ENCODE measurements around the gene TIRAP.
A peak's percentile ranks its signal among the peaks of the same experiment; 100 is the strongest.
"Not testable (repeated sequence)": the region's sequence is repeated elsewhere in the genome, so short reads cannot be mapped to it uniquely, and the experiment has no call there.

The TIRAP gene

DNA sequence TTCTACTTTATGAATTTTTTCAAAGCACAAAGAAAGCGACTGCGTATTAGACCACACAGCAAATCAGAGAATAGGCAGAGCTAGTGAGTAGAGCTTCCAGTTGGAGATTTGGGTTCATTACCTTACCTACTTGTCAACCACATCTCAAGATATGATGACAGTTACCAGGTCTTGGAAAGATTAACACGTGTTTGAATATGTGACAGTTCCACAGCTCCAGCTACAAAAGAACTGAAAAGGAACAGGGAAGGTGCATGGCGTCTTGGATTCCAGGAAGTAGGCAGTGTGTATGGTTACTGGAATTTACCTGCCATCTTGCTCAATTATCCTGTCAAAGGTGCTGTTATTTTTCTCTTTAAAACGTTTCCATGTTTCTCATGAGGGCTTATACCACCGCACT is 5.3 kb downstream of the TIRAP start:
- no peak for DNase-seq (ENCODE audit: low read depth in 2 of 2)

- no peak for DNase-seq (ENCODE audit: low read depth in 2 of 2)
These were observed 8.0 kb downstream of the TIRAP start for GRCh38 chr11:126290887-126291286.

DNA sequence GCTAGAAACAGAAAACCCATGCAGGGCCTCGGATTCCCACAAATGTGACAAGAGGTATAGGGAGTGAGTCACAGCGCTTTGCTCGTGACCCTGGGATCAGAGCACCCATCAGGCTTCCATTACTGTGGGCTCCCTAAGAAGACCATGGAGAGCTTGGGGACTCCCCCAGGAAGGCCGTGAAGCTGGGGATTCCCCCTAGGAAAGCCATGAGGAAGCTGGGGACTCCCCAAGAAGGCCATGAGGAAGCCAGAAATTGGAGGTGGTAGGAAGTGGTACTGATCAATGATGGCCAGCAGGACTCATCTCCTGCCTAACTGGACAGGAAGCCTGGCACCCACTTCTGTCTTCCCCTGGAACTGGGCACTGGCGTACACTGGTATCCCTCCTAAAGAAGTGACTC is 10.8 kb downstream of the TIRAP start:
- DNase-seq (ENCODE audit: low read depth in 2 of 2), result no peak

DNA sequence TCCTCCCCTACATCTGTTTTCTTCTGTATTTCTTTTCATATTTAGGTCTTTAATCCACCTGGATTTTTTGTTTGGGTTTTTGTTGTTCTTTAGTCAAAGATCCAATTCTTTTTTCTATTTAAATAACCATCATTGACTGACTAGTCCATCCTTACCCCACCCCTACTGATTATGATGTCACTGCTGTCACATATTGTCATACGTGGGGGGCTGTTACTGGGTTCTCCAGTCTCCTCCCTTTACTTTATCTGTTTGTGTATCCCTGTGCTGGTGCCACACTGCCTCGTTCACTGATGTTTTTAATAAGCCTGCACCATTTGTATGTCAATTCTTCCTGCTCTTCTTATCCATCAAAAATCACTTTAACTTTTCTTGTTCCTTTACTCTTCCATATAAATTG is 14.1 kb downstream of the TIRAP start:
- no peak for DNase-seq (ENCODE audit: low read depth in 2 of 2)

GRCh38 chr11:126303623-126304456 is 20.9 kb downstream of the TIRAP start, which contains the start of gene DCPS:
DCPS (plus strand) TSS chr11:126304060; CDS start chr11:126304081, 21 bp downstream.
- DNase-seq (ENCODE audit: low read depth in 2 of 2), result peak; percentile 65 to 71

DNA sequence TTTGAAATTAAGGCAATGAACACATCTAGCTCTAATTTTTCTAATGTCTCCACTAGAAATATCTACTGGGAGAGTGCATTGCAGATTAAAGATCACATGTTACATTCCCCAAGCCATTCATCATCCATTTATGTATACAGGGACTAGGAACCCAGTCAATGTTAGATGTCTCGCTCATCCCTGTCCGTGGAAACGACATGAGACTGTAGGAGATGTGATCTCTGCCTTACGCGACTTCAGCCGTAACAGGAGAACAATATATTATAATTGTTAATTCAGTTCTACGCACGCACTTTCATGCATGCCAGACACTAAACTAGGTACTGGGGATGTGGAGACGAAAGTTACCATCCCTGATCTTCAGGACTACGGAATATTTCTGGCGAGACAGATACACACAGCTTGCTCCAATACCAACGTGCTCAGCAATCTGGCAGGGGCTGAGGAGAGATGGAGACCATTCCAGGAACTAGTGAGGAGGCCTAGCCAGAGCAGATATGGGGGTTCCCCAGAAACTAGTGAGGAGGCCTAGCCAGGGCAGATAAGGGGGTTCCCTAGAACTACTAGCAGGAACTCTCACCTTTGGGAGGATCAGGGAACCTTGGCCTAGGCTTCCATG is 21.7 kb downstream of the TIRAP start:
- DNase-seq (ENCODE audit: low read depth in 2 of 2), result no peak

DNA sequence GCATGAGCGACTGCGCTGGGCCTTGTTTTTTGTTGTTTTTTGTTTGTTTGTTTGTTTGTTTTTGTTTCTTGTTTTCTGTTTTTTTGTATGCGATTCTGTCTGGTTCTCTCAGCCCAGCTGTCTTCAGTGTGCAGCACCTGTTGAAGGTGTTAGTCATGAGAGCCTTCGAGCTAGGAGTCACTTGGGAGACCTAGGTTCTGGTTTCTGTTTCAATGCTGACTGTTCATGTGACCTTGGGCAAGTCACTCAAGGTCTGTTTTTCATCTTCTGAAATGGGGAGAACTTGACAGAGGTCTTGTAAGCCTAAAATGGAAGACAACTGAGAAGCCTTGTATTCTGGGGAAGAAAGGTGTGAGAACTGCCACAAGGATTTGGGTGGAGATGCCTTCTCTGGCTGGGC is 22.8 kb downstream of the TIRAP start:
- no peak for DNase-seq (ENCODE audit: low read depth in 2 of 2)

GRCh38 chr11:126307706-126308105 is 24.8 kb downstream of the TIRAP start:
- no peak for DNase-seq (ENCODE audit: low read depth in 2 of 2)

GRCh38 chr11:126308271-126308671 is 25.4 kb downstream of the TIRAP start:
- no peak for DNase-seq (ENCODE audit: low read depth in 2 of 2)

- not testable (repeated sequence) for DNase-seq (ENCODE audit: low read depth in 2 of 2)
These were observed 25.9 kb downstream of the TIRAP start for GRCh38 chr11:126308771-126309170.

DNA sequence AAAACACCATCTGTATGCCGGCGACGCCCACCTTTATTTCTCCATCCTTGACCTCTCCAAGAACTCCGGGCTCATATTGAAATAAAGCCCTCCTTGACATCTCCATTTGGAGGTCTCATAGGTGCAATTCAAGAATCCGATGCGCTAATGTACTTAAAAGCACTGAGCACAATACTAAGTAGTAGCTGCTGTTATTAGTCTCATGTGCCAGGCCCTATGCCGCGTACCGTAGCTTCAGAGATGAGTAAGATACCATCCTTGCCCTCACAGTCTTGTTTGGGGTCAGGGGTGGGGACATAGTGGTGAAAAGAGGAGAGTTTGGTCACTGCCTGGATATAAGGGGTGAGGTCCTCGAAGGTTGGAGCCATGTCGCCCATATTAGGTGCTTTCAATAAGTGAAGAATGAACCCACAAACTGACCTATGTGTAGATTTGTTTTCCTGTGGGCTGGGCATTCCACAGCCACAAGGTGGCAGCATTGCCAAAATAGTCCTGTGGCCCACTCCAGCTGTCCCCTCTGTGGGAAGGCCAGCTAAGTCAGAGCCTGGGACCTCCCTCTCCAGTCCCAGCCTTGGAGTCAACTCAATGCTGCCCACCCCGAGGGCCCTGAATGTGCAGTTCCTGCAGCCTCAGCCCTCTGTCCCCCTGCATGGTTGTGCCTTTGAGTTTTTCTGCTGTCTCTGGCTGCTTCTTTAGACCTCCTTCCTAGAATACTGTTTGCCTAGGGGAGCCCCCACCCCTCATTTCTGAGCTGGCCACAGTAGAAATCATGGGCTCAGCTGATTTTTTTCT is 27.5 kb downstream of the TIRAP start:
- peak in 1 of 2 donors; percentile 23 for DNase-seq (ENCODE audit: low read depth in 2 of 2)

DNA sequence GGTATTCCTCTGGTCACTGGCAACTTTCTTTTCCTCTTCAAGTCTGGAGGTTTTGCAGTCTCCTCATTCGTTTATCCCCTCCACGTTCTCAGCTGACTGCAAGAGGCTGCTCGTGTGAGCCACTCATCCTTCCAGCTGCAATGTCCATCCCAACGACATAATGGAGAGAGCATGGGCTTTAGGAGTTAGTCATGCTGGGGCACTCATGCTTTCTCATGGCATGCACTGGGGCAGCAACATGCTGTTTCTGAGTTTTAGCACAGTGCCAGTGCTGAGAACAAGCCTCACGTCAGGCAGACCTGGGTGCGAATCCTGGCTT is 28.1 kb downstream of the TIRAP start:
- DNase-seq (ENCODE audit: low read depth in 2 of 2), result no peak

GRCh38 chr11:126311401-126312291 is 28.8 kb downstream of the TIRAP start:
- no peak for DNase-seq (ENCODE audit: low read depth in 2 of 2)

GRCh38 chr11:126312961-126313360 is 30.1 kb downstream of the TIRAP start:
- no peak for DNase-seq (ENCODE audit: low read depth in 2 of 2)

DNA sequence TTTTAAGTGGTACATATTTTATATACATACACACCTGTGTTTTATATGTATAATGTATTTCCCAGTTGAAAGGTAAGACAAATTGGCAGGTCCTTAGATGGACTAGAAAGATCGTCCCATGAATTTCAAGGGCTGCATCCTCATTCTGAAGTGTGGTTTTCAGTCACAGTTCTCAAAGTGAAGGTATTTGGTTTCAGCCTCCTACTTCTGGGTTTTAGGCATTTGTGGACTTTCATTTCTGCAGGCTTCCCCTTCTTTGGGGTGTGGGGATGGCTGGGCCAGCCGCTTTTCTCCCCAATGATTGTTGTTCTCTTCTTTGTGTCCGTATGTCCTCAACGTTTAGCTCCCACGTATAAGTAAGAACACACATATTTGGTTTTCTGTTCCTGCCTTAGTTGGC is 30.9 kb downstream of the TIRAP start:
- DNase-seq (ENCODE audit: low read depth in 2 of 2), result no peak

DNA sequence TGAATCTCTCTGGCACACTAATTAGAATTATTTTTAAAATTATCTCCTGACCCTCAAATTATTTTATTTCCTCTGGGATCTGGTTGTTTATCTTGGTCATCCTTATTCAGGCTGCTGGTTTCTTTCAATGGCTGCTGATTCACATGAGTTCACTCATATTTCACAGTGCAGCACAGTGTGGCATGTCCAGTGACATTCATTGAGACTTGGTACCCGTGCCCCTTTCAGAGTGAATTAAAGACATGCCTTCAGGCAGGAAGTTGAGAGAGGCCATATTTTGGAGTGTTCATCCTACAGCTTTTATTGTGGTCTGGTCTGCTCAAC is 34.5 kb downstream of the TIRAP start:
- DNase-seq (ENCODE audit: low read depth in 2 of 2), result no peak

DNA sequence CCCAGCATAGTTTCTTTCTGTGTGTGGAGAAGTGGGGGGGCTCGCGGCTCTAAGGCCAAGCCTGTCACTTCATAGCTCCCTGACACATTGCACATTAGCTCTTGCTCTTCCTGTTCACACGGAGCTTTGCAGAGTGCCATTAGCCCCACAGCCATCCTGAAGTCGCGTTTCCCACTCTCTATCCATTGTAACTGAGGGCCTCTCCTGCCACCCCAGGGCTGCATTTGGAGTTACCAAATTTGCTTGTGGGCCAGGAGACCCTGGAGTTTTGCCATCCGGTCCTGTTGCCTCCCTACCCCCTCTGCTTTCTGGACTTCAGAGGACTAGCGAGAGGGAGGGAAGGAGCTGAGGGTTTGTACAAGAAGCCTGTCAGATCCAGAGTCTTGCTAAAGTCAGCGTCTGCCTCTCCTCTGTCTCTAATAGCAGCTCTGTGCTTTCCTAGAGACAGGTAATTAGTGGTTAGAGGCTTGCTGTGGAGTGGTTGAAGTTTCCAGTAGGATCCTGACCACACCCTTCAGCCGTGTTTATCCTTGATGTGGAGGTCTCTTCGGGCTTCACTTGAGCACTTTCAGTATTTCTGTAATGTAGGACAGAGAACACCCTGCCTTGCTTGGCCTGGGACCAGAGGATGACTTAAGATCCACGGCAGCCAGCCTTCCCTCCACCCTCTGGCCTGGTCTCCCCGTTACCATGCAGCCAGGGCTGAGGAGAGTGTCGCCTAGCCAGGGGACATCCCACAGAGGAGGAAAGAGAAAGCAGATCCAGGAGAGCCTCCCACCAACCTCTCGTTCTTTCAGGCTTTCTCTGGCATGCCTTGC is 35.1 kb downstream of the TIRAP start:
- DNase-seq (ENCODE audit: low read depth in 2 of 2), result no peak

- DNase-seq (ENCODE audit: low read depth in 2 of 2), result no peak
These were observed 35.9 kb downstream of the TIRAP start for GRCh38 chr11:126318574-126319373.

DNA sequence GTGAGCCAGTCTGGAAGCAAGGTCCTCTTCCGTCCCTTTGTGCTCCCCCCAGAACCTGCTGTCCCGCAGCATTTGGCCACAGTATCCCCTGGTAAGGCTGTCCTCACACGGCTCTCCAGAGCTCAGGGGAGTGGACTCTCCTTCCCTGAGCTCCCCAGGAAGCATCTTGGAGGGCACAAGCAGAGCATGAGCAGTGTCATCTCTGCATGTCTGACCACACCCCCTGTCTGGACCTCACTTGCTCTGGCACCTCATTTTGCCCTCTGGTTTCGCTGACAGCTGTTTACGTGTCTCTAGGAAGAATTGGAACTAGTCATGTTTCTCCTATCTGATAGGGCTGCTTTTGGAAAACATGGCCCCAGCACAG is 36.5 kb downstream of the TIRAP start:
- DNase-seq (ENCODE audit: low read depth in 2 of 2), result no peak

GRCh38 chr11:126322996-126323395 is 40.1 kb downstream of the TIRAP start:
- DNase-seq (ENCODE audit: low read depth in 2 of 2), result no peak
